ENCODE data around the gene STRIP2.

STRIP2 gene

DNA sequence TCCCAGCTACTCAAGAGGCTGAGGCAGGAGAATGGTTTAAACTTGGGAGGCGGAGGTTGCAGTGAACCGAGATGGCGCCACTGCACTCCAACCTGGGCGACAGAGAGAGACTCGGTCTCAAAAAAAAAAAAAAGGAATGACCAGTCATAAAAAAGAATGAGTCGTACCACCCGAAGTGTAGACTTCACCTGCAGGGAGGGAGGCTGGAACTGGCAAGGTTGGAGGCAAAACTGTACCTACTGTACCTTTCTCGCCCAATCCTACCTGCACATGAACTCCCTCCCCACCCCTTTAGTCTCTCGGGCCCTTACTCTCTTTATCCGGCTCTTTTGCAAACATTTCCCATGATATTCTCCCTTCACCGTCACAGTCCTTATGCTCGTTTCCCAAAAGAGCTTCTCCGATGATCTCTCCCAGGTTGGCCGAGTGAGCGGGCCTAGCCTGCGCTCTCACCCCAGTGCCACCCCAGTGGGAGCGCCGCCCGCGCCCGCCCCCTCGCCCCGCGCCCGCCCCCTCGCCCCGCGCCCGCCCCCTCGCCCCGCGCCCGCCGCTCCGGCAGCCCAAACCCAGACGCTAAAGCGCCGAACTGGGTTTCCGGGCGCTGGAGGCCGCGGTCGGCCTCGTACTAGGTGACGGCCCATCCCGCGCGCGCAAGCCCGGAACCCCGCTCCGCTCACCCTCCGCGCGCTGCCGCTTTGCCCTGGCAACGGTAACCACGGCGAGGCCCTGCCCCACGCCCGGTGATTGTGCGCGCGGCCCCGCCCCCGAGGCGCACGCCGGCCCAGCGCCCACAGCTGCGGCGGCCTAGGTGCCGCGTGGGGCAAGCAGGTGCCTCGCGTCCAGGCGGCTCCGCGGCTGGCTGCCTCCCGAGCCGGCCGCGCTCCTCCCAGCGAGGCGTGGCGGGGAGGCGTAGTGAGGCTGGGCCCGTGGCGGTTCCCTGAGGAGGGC lies 67.8 kb downstream of the STRIP2 start, which contains the start of gene SMKR1:
Gene SMKR1 (plus strand): TSS at position 772 of the 948 bp plus-strand sequence. CDS start 294 bp downstream, outside the sequence.
- DNase-seq (ENCODE audit: low read depth in 2 of 2) = peak; percentile 36 to 67
- peak within 1 kb of the TSS; percentile 46 to 51 for H3K4me3 ChIP-seq (replicated peaks in 1 of 2; ENCODE audit: low read depth in 2 of 2, low read length in 2 of 2)
- TF ChIP-seq, protein P1, sequence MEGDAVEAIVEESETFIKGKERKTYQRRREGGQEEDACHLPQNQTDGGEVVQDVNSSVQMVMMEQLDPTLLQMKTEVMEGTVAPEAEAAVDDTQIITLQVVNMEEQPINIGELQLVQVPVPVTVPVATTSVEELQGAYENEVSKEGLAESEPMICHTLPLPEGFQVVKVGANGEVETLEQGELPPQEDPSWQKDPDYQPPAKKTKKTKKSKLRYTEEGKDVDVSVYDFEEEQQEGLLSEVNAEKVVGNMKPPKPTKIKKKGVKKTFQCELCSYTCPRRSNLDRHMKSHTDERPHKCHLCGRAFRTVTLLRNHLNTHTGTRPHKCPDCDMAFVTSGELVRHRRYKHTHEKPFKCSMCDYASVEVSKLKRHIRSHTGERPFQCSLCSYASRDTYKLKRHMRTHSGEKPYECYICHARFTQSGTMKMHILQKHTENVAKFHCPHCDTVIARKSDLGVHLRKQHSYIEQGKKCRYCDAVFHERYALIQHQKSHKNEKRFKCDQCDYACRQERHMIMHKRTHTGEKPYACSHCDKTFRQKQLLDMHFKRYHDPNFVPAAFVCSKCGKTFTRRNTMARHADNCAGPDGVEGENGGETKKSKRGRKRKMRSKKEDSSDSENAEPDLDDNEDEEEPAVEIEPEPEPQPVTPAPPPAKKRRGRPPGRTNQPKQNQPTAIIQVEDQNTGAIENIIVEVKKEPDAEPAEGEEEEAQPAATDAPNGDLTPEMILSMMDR (IDR thresholded peaks at IDR 0.05; ENCODE audit: low read depth, low read length) = no peak

DNA sequence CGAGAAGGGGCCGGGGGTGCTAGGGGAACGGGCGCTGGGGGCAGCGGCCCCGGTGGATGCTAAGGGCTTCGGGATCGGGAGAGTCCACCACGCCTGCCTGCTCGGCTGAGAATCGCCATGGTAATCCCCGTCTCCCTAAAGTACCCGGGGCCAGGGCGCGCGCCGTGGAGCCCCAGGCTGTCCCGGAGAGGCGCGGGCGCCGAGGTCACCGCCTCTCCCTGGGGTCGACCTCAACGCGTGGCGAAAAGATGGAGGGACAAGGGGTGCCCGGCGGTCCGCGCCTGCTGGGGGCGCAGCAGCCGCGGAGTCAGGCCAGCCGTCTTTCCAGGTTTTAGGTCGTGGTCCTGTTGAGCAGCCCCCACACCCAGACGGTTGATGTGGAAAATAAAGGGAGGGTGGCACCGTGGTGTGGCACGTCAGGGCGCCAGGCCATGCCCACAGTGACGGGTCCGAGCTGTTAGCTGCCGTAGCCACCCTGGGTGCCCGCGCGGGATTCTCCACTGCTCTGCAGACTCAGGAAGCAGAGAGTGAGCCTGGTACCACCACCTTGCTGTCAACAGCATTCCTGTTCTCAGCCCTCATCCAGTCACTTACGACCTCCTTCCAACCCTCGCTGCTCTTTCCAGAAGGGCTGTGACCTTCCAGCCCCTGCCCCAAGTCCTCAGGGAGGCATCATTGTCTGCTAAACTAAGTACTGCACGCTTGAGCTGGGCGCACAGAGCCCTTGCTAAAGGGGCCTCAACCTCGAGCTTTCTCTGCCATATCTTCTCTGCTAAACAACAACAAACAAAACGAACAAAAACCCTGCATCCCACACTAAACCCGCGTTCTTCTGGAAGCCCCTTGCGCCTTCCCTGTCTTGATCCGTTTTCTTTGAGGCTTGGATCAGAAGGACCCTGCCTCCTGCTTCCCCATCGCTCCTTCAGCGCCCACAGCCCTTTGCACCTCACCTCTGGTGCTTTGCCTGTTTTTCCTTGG lies 68.8 kb downstream of the STRIP2 start:
- H3K4me3 ChIP-seq (replicated peaks in 1 of 2; ENCODE audit: low read depth in 2 of 2, low read length in 2 of 2) = peak overlapping the region; percentile 46 to 51
- no peak for DNase-seq (ENCODE audit: low read depth in 2 of 2)
- TF ChIP-seq, protein P1 (IDR thresholded peaks at IDR 0.05; ENCODE audit: low read depth, low read length) = no peak

DNA sequence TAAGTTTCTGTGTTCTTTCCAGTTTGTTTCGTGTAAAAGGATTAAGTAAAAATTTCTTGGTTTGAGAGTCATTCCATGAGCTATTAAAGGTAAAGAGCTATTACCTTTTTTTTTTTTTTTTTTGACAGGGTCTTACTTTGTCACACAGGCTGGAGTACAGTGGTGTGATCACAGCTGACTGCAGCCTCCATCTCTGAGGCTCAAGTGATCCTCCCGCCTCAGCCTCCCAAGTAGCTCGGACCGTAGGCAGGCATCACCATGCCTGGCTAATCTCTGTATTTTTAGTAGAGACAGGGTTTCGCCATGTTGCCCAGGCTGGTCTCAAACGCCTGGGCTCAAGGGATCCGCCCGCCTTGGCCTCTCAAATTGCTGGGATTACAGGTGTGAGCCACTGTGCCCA lies 69.5 kb downstream of the STRIP2 start:
- TF ChIP-seq, protein P1 (IDR thresholded peaks at IDR 0.05; ENCODE audit: low read depth, low read length) = no peak
- H3K4me3 ChIP-seq (replicated peaks in 1 of 2; ENCODE audit: low read depth in 2 of 2, low read length in 2 of 2) = no peak overlapping the region
- DNase-seq (ENCODE audit: low read depth in 2 of 2) = no peak

DNA sequence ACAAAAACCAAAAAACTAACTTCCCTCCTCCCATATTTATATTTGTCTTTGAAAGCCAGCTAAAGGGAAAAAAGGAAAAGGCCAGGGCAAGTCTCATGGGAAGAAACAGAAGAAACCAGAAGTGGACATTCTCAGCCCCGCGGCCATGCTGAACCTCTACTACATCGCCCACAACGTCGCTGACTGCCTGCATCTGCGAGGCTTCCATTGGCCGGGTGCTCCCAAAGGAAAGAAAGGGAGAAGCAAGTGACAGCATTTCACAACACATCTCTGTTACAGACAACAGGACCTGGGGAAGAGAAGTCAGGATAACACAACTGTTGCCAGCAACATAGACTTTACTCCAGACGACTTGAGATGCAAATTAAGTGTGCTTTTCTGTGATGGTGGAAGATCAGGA lies 78.0 kb downstream of the STRIP2 start:
- TF ChIP-seq, protein P1 (IDR thresholded peaks at IDR 0.05; ENCODE audit: low read depth, low read length) = no peak

DNA sequence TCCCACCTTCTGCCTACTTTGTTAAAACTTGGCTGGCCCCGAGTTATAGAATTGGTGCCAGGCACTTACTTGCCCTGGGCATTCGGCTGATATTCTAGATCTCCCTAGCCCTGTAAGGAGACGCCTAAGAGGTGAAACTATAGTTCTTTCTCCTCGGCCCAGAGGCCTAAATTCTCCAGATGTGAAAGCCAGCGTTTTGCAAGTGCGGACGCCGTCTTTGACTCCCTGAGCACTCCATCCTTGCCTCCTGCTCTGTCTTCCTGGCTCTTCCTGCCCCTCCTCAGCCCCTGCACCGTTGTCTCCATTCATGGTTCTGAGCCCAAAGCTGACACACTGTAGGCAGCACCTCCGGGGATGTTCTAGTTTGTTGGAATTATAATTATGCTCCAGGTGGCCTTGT lies 79.3 kb downstream of the STRIP2 start:
- no peak for DNase-seq (ENCODE audit: low read depth in 2 of 2)
- TF ChIP-seq, protein P1 (IDR thresholded peaks at IDR 0.05; ENCODE audit: low read depth, low read length) = no peak

More for the DNA sequence above, 78.0 kb downstream of the STRIP2 start:
- no peak overlapping the region for H3K4me3 ChIP-seq (replicated peaks in 1 of 2; ENCODE audit: low read depth in 2 of 2, low read length in 2 of 2)
- no peak for DNase-seq (ENCODE audit: low read depth in 2 of 2)

DNA sequence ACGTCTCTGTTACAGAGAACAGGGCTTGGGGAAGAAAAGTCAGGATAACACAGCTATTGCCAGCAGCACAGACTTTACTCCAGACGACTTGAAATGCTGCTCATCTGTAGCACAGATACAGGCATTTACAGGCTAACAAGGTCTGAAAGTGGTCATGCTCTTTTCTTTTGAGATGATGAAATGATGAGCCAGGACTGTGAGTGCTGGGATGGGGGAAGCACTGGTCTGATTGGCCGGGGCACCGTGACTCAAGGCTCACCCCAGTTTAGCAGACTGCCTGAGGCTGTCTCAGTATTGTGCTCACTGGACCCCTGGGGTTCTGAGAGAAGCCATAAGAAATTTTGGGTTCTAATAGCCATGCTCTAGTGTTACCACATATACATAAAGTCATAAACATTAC lies 80.5 kb downstream of the STRIP2 start:
- TF ChIP-seq, protein P1 (IDR thresholded peaks at IDR 0.05; ENCODE audit: low read depth, low read length) = no peak
- DNase-seq (ENCODE audit: low read depth in 2 of 2) = no peak
- H3K4me3 ChIP-seq (replicated peaks in 1 of 2; ENCODE audit: low read depth in 2 of 2, low read length in 2 of 2) = no peak overlapping the region

More for the DNA sequence above, 79.3 kb downstream of the STRIP2 start:
- no peak overlapping the region for H3K4me3 ChIP-seq (replicated peaks in 1 of 2; ENCODE audit: low read depth in 2 of 2, low read length in 2 of 2)

Measured in cardiac fibroblast (primary cell).